Stimulated activated memory B cell treated with anti-CD40 and anti-IgM and Interleukin-4, amounts not matched to agents 10 μg/mL and 1 μg/mL and 100 μg/mL, for 72 hours (primary cell): ENCODE results near the gene SOX18.

Source experiments
- ATAC-seq: fragments of 150-1000 bp; cut with Tn5 transposase; 2 replicates; pipeline ENCODE4 v1.10.0; 2021
- H3K27ac Mint-ChIP-seq: one replicate; pipeline ENCODE4 v1.8.0; 2022; ENCODE audit warnings: mild to moderate bottlenecking, mixed read lengths
- H3K27me3 Mint-ChIP-seq: one replicate; pipeline ENCODE4 v1.8.0; 2022; ENCODE audit warnings: mixed read lengths
- H3K36me3 Mint-ChIP-seq: one replicate; pipeline ENCODE4 v1.8.0; 2022; ENCODE audit warnings: mixed read lengths
- H3K4me1 Mint-ChIP-seq: one replicate; pipeline ENCODE4 v1.8.0; 2022; ENCODE audit warnings: mixed read lengths
- H3K4me3 Mint-ChIP-seq: one replicate; pipeline ENCODE4 v1.8.0; 2022; ENCODE audit warnings: mild to moderate bottlenecking, moderate library complexity, mixed read lengths
- H3K9me3 Mint-ChIP-seq: one replicate; pipeline ENCODE4 v1.8.0; 2022; ENCODE audit warnings: mixed read lengths

The SOX18 gene

DNA sequence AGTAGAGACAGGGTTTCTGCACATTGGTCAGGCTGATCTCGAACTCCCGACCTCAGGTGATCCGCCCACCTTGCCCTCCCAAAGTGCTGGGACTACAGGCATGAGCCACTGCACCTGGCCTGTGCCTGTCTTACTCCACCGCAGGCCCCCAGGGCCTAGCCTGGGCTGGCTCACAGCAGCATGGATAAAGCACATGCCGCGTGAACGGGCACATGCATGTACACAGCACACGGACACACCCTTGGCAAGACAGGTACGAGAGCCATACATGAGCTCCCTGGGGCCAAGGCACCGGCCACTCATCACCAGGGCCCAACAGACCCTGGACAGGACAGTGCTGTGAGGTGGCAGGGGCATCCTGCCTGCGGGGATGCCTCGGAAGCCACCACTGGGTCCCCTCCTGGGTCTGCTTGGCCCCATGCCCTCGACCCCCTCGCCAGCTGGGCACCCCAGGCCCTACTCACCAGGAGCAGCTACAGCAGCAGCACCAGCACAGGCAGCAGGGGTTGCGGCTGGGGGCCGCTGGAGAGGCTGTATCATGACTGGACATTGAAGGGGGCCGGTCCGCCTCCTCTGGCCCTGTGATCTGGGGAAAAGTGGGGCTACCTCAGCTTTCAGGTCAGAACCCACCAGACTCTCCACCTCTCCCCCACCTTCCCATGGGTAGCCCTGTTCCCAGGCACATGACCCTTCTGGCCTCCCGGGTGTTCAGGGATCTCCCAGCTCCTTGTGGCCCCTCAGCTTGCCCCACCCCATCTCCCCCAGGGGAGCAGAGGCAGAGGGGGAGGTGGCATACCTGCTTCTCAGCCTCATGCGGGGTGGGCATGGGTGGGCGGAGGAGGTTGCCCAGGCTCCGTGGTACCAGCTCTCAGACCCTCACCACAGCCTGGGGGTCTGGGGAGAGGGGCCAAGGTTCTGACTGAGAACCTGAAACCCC lies 26.9 kb upstream of the SOX18 start:
- H3K27me3 Mint-ChIP-seq, result no peaks in the 10 kb centered on the region
- H3K4me3 Mint-ChIP-seq, result peak overlapping the region; percentile 97
- H3K9me3 Mint-ChIP-seq, result no peaks in the 10 kb centered on the region
- no peak for ATAC-seq
- H3K4me1 Mint-ChIP-seq, result peaks cover 64% of the 10 kb centered on the region
- peak overlapping the region; percentile 96 for H3K27ac Mint-ChIP-seq
- H3K36me3 Mint-ChIP-seq, result peaks cover 37% of the 10 kb centered on the region

GRCh38 chr20:64075556-64075955 lies 26.1 kb upstream of the SOX18 start:
- Mint-ChIP-seq H3K36me3 (peaks cover 37% of the 10 kb centered on the region), H3K4me3 (no peak overlapping the region), H3K9me3 (no peaks in the 10 kb centered on the region), H3K27me3 (no peaks in the 10 kb centered on the region), H3K4me1 (peaks cover 71% of the 10 kb centered on the region), H3K27ac (peak overlapping the region; percentile 96)
- no peak for ATAC-seq

GRCh38 chr20:64074963-64075362 lies 25.5 kb upstream of the SOX18 start:
- H3K9me3 Mint-ChIP-seq, result no peaks in the 10 kb centered on the region
- no peak overlapping the region for H3K4me3 Mint-ChIP-seq
- H3K36me3 Mint-ChIP-seq, result peaks cover 37% of the 10 kb centered on the region
- peaks cover 67% of the 10 kb centered on the region for H3K4me1 Mint-ChIP-seq
- no peak for ATAC-seq
- H3K27ac Mint-ChIP-seq, result no peak overlapping the region
- H3K27me3 Mint-ChIP-seq, result no peaks in the 10 kb centered on the region

DNA sequence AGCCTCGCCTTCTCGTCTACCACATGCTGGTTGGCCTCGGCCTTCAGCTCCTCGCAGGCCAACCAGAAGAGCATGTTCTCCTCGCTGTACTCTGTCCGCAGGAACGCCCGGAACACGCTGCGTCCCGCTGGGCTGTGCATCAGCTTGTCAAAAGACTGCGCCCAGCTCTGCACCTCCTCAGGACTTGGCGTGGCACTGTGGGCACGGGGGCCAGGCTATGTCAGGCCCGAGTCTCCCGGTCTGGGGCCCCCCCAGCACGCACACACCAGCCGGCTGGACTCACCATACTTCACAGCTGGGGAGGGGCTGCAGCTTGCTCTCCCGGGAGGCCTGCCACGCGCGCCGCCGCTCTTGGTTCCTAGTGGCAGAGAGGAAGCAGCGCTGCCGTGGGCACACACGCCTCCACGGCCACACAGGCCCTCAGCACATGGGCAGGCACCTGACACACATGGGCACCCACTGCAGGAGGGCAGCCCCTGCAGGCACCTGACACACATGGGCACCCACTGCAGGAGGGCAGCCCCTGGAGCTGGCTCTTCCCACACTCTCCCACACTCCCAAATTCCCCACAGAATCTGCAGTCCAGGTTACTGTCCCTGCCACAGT lies 24.8 kb upstream of the SOX18 start:
- Mint-ChIP-seq H3K4me1 (peaks cover 66% of the 10 kb centered on the region), H3K4me3 (no peak overlapping the region), H3K27me3 (no peaks in the 10 kb centered on the region), H3K9me3 (no peaks in the 10 kb centered on the region), H3K27ac (peak overlapping the region; percentile 48), H3K36me3 (peaks cover 37% of the 10 kb centered on the region)
- ATAC-seq, result no peak

GRCh38 chr20:64073476-64074183 lies 24.2 kb upstream of the SOX18 start:
- Mint-ChIP-seq H3K9me3 (no peaks in the 10 kb centered on the region), H3K27ac (peak overlapping the region; percentile 48), H3K4me1 (peaks cover 66% of the 10 kb centered on the region), H3K4me3 (no peak overlapping the region), H3K36me3 (peaks cover 37% of the 10 kb centered on the region), H3K27me3 (no peaks in the 10 kb centered on the region)
- no peak for ATAC-seq

GRCh38 chr20:64072498-64073063 lies 23.1 kb upstream of the SOX18 start:
- Mint-ChIP-seq H3K27me3 (no peaks in the 10 kb centered on the region), H3K27ac (peak overlapping the region; percentile 71), H3K36me3 (peaks cover 37% of the 10 kb centered on the region), H3K9me3 (no peaks in the 10 kb centered on the region), H3K4me3 (no peak overlapping the region), H3K4me1 (peaks cover 68% of the 10 kb centered on the region)
- no peak for ATAC-seq

- Mint-ChIP-seq H3K4me1 (peaks cover 68% of the 10 kb centered on the region), H3K27me3 (no peaks in the 10 kb centered on the region), H3K27ac (peak overlapping the region; percentile 71), H3K4me3 (no peak overlapping the region), H3K36me3 (peaks cover 37% of the 10 kb centered on the region), H3K9me3 (no peaks in the 10 kb centered on the region)
- no peak for ATAC-seq
Measured at GRCh38 chr20:64071341-64072332, 22.2 kb upstream of the SOX18 start.

GRCh38 chr20:64070244-64070993 lies 21.0 kb upstream of the SOX18 start:
- H3K36me3 Mint-ChIP-seq, result peaks cover 30% of the 10 kb centered on the region
- H3K9me3 Mint-ChIP-seq, result no peaks in the 10 kb centered on the region
- ATAC-seq, result no peak
- no peak overlapping the region for H3K4me3 Mint-ChIP-seq
- no peaks in the 10 kb centered on the region for H3K27me3 Mint-ChIP-seq
- no peak overlapping the region for H3K27ac Mint-ChIP-seq
- H3K4me1 Mint-ChIP-seq, result peaks cover 68% of the 10 kb centered on the region

- Mint-ChIP-seq H3K36me3 (peaks cover 23% of the 10 kb centered on the region), H3K9me3 (no peaks in the 10 kb centered on the region), H3K27ac (no peak overlapping the region), H3K4me1 (peaks cover 68% of the 10 kb centered on the region), H3K27me3 (no peaks in the 10 kb centered on the region), H3K4me3 (no peak overlapping the region)
- no peak for ATAC-seq
Measured at GRCh38 chr20:64069614-64070243, 20.3 kb upstream of the SOX18 start.

- H3K9me3 Mint-ChIP-seq, result no peaks in the 10 kb centered on the region
- peaks cover 68% of the 10 kb centered on the region for H3K4me1 Mint-ChIP-seq
- no peak overlapping the region for H3K27ac Mint-ChIP-seq
- no peaks in the 10 kb centered on the region for H3K27me3 Mint-ChIP-seq
- peaks cover 18% of the 10 kb centered on the region for H3K36me3 Mint-ChIP-seq
- no peak overlapping the region for H3K4me3 Mint-ChIP-seq
- no peak for ATAC-seq
Measured at GRCh38 chr20:64069209-64069613, 19.8 kb upstream of the SOX18 start.

DNA sequence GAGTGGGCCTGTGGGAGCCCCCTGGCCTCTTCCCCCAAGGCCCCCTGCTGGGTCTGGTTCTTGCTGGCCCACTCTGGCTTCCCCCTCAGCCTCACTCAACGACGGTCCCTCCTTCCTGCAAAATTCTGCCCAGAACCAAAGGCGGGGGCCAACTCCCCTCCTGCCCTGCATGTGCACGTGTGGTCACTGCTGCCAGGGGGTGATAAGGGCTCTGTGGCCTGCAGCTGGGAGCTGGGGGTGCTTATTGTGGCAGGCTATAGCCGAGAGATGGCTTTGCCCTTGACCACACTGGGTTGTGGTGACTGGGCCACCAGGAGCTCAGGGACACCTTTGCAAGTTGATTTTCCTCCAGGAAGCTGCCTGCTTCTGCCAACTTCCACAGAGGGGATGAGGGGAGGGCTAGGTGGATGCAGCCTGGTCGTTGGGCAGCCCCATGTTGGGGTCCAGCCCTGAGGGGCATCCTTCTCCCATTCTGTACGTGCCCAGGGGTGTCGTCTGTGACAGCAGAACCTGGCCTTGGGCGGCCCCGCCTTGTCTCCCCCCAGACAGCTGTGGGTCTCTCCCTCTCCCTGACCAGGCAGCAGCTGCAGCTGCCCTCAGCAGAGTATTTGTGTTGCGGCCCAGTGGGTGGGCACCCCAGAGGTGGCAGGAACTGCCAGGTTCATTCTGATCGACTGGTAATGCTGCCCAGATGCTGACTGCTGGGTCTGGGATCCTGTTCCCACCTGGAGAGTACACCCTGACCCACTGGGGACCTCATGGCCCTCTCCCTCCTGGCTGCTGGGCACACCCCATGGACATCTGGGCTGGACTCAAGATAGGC lies 19.2 kb upstream of the SOX18 start:
- peaks cover 70% of the 10 kb centered on the region for H3K4me1 Mint-ChIP-seq
- no peak overlapping the region for H3K4me3 Mint-ChIP-seq
- H3K9me3 Mint-ChIP-seq, result no peaks in the 10 kb centered on the region
- peaks cover 13% of the 10 kb centered on the region for H3K36me3 Mint-ChIP-seq
- H3K27ac Mint-ChIP-seq, result no peak overlapping the region
- no peak for ATAC-seq
- no peaks in the 10 kb centered on the region for H3K27me3 Mint-ChIP-seq

DNA sequence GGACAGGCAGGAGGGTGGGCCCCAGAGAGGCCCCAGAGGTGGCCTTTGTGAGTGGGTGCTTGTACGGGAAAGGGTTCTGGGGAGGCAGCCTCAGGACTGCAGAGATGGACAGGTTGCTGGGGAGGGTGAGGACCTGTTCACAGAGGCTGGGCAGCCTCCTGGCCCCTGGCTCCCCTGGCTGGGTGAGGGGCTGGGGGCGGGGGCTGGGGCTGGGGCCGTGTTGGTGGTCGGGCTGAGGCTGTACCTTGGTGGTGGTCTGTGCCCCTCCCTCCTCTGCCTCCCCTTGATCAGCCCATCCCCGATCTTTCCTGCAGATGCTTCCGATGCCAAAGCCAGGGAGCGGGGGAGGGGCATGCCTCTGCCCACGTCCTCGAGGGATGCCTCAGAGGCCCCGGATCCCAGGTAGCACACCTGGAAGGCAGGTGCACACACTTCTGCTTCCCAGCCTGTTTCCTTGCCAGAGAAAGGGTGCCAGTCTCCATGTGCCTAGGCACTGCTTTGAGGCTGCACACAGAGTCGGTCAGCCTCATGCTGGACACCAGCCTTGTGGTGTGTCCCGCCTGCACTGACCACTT lies 18.4 kb upstream of the SOX18 start:
- Mint-ChIP-seq H3K4me3 (no peak overlapping the region), H3K4me1 (peaks cover 72% of the 10 kb centered on the region), H3K9me3 (no peaks in the 10 kb centered on the region), H3K27me3 (no peaks in the 10 kb centered on the region), H3K36me3 (peaks cover 7% of the 10 kb centered on the region), H3K27ac (no peak overlapping the region)
- ATAC-seq, result no peak
